Neural cell (in vitro differentiated cells): ENCODE data around the gene WNK2.

Experiments
- CTCF ChIP-seq: fragments of 450-650 bp; IDR thresholded peaks from 2 replicates; pipeline ENCODE4 v1.5.1; 2014; ENCODE audit warnings: antibody characterized with exemption, mild to moderate bottlenecking, moderate library complexity; ENCODE audit not compliant: poor library complexity, severe bottlenecking
- EP300 ChIP-seq: fragments of 450-650 bp; conservative IDR thresholded peaks from 2 replicates; pipeline ENCODE4 v1.6.1; 2014; ENCODE audit warnings: antibody characterized with exemption, mild to moderate bottlenecking, moderate library complexity; ENCODE audit not compliant: poor library complexity, severe bottlenecking
- EZH2 ChIP-seq: fragments of 200-600, 300-800 bp; shearing (Covaris generic), sonication (generic); IDR thresholded peaks from 2 replicates; pipeline ENCODE4 v1.6.1; 2014; ENCODE audit warnings: antibody characterized with exemption, low read length, borderline replicate concordance, mild to moderate bottlenecking; ENCODE audit not compliant: insufficient read depth, poor library complexity, severe bottlenecking
- POLR2AphosphoS5 ChIP-seq: IDR thresholded peaks from 2 replicates; pipeline ENCODE4 v1.6.1; 2012
- RAD21 ChIP-seq: fragments of 450-650 bp; conservative IDR thresholded peaks from 2 replicates; pipeline ENCODE4 v1.6.1; 2014; ENCODE audit warnings: antibody characterized with exemption, mild to moderate bottlenecking, moderate library complexity
- REST ChIP-seq: IDR thresholded peaks from 2 replicates; pipeline ENCODE4 v1.6.1; 2012; ENCODE audit warnings: borderline replicate concordance
- SMC3 ChIP-seq: fragments of 450-650 bp; conservative IDR thresholded peaks from 2 replicates; pipeline ENCODE4 v1.6.1; 2014; ENCODE audit warnings: antibody characterized with exemption, mild to moderate bottlenecking, moderate library complexity; ENCODE audit not compliant: poor library complexity
- TAF1 ChIP-seq: IDR thresholded peaks from 2 replicates; pipeline ENCODE4 v1.6.1; 2012; ENCODE audit warnings: low read depth

GRCh38 chr9:93361995-93362394 is 178.1 kb downstream of the WNK2 start:
- TF ChIP-seq CTCF, result no peak
- TF ChIP-seq REST, result no peak
- no peak for TF ChIP-seq POLR2AphosphoS5
- no peak for TF ChIP-seq RAD21
- TF ChIP-seq EP300, result no peak
- TF ChIP-seq EZH2, result no peak
- TF ChIP-seq TAF1, result no peak
- no peak for TF ChIP-seq SMC3
